Ishikawa (cell line): ENCODE measurements around the gene TRIM60.
A peak's percentile ranks its signal among the peaks of the same experiment; 100 is the strongest.

Source experiments
- CEBPB ChIP-seq: IDR thresholded peaks from 2 replicates; pipeline ENCODE4 v1.6.1; 2012
- CREB1 ChIP-seq: IDR thresholded peaks from 2 replicates; pipeline ENCODE4 v1.6.1; 2012; ENCODE audit warnings: low read depth
- EGR1 ChIP-seq: IDR thresholded peaks from 2 replicates; pipeline ENCODE4 v1.6.1; 2012
- EP300 ChIP-seq: IDR thresholded peaks from 2 replicates; pipeline ENCODE4 v1.6.1; 2012; ENCODE audit warnings: borderline replicate concordance
- FOXM1 ChIP-seq: IDR thresholded peaks from 2 replicates; pipeline ENCODE4 v1.6.1; 2012; ENCODE audit warnings: low read depth, borderline replicate concordance
- RAD21 ChIP-seq: IDR thresholded peaks from 2 replicates; pipeline ENCODE4 v1.6.1; 2012; ENCODE audit warnings: low read depth
- REST ChIP-seq: IDR thresholded peaks from 2 replicates; pipeline ENCODE4 v1.6.1; 2012; ENCODE audit warnings: low read depth, mild to moderate bottlenecking
- TAF1 ChIP-seq: IDR thresholded peaks from 2 replicates; pipeline ENCODE4 v1.6.1; 2012; ENCODE audit warnings: low read depth, mild to moderate bottlenecking
- TCF12 ChIP-seq: IDR thresholded peaks from 2 replicates; pipeline ENCODE4 v1.6.1; 2012; ENCODE audit warnings: low read depth
- TEAD4 ChIP-seq: IDR thresholded peaks from 2 replicates; pipeline ENCODE4 v1.6.1; 2012
- YY1 ChIP-seq: IDR thresholded peaks from 2 replicates; pipeline ENCODE4 v1.6.1; 2012; ENCODE audit warnings: low read depth
- ZBTB7A ChIP-seq: IDR thresholded peaks from 2 replicates; pipeline ENCODE4 v1.6.1; 2012; ENCODE audit warnings: low read depth
- TF ChIP-seq, protein P1 (sequence below): IDR thresholded peaks from 2 replicates; pipeline ENCODE4 v1.6.1; 2012
- TF ChIP-seq, protein P2 (sequence below): IDR thresholded peaks from 2 replicates; pipeline ENCODE4 v1.6.1; 2012

- no peak for TF ChIP-seq YY1
- TF ChIP-seq TAF1 = no peak
- no peak for TF ChIP-seq ZBTB7A
- no peak for TF ChIP-seq EP300
- TF ChIP-seq, protein P1, sequence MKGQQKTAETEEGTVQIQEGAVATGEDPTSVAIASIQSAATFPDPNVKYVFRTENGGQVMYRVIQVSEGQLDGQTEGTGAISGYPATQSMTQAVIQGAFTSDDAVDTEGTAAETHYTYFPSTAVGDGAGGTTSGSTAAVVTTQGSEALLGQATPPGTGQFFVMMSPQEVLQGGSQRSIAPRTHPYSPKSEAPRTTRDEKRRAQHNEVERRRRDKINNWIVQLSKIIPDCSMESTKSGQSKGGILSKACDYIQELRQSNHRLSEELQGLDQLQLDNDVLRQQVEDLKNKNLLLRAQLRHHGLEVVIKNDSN = no peak
- TF ChIP-seq TEAD4 = no peak
- TF ChIP-seq TCF12 = no peak
- TF ChIP-seq, protein P2, sequence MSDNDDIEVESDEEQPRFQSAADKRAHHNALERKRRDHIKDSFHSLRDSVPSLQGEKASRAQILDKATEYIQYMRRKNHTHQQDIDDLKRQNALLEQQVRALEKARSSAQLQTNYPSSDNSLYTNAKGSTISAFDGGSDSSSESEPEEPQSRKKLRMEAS = no peak
- TF ChIP-seq CREB1 = no peak
- TF ChIP-seq REST = no peak
- TF ChIP-seq RAD21 = no peak
- TF ChIP-seq CEBPB = peak; percentile 58; the same call in 1 of the 2 replicates
- TF ChIP-seq EGR1 = no peak
- TF ChIP-seq FOXM1 = no peak
These were observed 54.1 kb downstream of the TRIM60 start for GRCh38 chr4:165085946-165086345.
